CD4-positive, alpha-beta T cell treated with Interleukin-6 at 100 ng/mL for 8 hours (primary cell): ENCODE results near the gene ARF1.

Experiments used
- DNase-seq: peaks from one replicate; pipeline ENCODE4 v3.0.0-alpha.2; 2020; ENCODE audit warnings: mixed read lengths, low spot score

Gene ARF1

DNA sequence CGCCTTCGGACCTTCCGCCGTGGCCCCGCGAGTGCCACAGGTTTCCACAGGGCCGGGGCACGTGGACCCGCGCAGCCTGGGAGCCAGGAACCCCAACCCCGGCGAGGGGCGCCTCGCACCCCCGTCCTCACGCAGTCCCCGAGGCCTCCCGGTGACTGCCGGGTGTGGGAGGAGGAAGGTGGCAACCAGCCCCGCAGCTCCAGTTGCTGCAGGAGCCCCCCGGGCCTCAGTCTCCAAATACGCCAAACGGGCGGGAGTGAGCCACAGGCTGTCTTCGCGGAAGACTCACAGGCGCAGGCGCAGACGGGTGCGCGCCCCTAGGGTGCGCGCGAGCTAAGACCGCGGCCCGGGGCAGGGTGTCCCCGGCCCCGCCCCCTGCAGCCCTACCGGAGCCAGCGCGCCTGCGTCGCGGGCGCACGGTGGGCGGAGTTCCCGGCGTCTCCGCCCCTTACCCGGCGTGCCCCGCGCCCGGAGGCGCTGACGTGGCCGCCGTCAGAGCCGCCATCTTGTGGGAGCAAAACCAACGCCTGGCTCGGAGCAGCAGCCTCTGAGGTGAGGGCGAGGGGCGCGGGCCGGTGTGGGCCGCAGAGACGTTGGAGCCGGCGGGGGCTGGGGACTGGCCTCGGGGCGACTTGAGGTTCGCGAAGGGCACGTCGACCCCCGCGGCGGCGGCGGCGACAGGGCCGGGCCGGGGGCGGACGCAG lies at the start of gene ARF1:
Gene ARF1, plus strand, starts transcription at position 495 of the 704 bp plus-strand sequence. CDS start 14,407 bp downstream, outside the sequence.
- DNase-seq: peak; percentile 91

DNA sequence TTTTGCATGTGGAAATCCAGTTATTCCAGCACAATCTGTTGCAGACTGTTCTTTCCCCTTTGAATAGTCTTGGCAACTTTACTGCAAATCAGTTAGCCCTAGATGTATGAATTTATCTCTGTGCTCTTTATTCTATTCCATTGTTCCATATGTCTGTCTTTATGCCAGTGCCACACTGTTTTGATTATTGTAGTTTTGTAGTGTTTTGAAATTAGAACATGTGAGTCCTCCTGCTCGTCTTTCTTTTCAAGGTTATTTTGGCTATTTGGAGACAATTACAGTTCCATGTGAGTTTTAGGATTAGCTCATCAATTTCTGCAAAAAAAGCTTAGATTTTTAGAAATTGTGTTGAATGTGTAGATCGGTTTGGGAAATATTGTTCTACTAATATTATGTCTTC lies 49.1 kb upstream of the ARF1 start:
- no peak for DNase-seq

DNA sequence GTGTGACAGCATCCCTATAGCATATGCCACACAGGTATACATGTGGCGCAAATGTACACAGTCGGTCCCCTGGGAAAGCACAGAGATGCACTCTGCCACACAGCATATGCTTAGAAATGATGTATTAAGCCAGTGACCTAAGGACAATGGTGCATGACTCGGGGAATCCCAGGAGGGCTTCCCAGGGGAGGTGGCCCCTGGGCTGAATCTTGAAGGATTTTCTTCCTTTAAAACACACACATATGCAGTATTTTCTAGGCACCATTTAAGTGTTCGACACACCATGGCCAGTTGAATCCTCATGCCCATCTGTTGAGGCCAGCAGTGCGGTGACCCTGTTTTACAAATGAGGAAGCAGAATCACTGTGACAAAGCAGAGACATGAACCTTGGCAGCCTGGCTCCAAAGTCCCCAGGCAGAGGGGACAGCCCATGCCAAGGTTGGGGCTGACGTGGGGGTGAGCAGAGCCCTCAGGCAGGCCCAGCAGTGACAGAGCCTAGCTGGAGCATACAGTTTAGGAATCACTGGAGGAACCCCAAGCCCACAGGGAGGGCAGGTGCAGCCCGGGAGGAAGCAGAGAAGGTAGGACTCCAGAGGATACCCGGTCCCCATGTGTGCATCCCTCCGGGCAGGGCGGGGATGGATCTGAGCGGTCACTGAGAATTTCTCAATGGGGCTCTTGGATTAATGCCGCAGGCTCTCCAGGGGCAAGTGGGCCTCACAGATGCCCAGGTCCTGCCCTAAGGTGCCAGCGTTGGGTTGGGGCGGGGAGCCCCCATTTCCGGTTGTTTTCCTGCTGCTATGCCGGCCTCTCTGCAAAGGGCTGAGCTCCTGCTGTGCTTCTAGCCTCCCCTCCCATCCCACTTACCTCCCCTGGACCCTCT lies 47.3 kb upstream of the ARF1 start:
- DNase-seq: no peak

DNA sequence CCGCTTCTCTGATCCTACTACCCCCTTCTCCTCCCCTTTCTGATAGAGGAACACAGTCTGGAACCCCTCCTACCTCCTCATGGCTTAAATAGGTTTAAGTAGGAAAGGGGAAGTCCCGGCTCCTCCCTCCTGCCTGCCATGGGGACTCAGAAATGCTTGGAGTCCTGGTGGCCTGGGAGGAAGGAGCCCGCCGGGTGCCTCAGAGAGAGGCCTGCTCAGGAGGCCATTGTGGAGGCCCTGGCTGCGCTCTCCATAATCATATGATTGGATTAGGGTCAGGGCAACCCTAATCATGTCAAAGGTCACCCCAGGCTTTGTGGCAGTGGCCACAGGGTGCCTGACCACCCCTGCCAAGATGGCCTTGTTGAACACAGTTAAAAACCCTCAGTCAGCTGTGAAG lies 46.7 kb upstream of the ARF1 start:
- DNase-seq: no peak

DNA sequence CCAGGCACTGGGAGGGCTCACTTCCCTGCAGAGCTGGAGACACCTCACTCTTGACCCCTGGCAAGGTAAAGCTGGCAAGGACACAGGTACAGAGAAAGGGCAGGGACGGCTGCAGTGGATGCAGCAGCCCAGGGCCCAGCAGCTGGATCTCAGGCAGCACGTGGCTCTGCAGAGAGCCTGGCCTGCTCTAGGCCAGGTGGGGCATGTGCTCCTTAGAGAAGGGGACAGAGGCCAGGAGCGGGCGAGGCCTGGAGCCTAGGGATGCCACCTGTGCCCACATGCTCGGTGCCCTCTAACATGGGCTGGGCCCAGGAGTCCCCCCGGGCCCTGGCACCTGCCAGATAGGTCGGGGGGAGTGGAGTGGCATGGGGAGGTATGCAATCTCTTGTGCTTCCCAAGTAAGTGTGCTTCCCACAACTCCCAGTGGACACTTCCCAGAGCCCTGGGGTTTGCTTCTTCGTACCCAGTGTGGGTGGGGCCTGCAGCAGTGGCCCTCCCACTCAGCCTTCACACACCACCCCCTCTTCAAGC lies 45.7 kb upstream of the ARF1 start:
- DNase-seq: no peak

DNA sequence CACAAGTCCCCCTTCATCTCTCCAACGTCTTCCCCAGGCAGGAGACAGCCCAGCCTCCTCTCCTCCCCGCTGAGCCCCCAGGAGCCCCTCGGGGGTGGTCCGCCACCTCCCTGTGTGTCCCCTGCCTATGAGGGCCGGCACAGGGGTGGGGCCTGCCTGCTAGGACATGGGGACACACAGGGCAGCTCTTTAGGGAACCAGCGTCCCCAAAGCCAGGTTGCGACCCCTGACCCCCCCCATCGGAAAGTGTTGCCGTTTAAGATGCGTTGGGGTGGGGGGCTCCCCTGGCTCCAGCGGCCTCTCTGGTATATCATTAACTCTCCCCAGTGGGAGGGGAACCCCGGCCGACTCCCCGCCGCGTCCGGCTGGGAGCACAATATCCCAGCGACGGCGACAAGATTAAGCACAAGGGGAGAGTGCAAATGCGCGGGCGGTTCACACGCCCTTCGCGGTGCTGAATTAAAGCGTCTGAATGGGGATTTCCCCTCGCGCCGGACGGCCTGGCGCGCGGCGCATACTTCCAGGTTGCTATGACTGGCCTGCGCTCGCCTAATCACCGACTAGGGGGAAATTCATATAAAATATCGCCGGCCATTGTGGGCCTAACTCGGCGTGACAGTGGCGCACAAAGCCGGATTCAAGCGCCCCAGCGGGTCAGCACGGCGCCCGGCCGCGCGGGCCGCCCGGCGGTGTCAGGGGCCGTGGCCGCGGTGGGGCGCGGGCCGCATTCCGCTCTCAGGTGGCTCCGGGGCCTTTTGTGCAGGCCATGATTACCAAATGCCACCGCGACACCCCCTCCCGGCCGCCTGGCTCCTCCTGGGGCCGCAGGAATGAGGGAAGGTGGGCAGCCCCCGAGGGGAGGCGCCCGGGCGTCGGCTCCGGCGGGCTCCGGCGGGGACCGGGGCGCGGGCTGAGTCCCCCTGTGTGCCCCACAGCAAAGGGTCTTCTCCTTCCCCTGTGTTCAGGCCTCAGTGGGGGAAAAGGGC lies 44.8 kb upstream of the ARF1 start:
- no peak for DNase-seq

DNA sequence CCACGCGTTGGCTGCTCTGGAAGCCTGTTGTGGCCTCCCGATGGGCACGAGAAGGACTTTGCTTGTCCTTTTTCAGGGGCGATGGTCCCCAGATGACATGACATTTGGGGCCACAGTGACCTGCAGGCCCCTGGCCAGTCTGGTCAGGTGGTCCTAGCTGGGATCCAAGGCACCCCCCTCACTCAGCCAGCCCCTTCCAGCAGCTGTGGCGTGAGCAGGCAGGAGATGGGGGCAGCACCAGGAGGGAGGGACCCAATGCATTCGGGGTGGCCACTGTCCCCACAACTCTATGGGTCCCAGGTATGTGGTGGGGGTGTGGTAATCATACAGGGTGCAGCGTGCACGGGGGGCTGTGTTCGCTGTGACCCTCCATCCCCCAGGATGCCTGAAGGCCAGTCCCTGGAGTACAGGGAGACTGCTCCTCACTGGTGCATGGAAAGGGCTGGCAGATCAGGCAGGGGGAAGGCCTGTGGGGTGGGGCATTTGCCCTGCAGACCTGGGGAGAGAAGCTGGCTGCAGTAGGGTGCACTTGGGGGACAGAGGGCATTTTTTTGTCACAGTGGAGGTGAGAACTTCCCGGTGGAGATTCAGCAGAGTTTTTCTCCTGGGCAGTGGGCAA lies 44.0 kb upstream of the ARF1 start:
- DNase-seq: no peak

DNA sequence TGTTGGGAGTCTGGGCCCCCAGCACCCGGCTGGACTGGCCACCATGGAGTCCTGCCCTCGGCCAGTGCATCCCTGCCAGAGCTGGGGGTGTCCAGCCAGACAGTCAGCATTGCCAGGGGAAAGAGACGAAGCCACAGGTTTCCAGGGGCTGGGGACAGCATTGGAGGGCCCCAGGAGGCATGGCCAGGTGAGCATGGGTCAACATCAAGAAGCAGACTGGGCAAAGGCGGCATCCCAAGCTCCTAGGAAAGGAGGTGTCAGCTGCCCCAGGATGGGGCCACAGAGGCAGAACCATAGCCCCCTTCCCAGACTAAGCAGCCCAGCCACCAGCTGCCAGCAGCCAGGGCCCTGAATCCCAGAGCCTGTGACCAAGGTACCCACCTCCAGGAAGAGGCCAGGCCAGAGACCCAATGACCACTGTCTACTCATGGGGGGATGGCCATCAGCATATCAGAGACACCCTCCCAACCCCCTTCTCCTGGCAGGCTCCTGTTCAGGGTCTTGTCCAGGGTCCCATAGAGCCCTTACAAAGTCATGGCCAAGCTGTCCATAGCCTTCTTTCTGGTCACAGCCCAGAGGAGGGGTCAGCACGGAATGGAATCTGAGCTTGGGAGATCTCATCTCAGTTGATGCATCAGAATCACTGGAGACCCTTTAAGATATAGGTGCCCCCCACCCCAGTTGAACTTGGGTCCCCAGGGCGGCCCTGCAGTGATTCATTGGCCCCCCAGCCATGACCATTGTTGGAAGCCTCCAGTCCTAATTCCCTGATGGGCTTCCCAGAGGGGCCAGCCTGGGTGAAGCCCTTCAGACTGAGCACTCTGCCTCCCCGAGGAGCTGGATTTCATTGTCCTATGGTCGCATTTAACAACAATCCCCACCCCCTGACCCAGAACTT lies 43.3 kb upstream of the ARF1 start:
- DNase-seq: no peak

DNA sequence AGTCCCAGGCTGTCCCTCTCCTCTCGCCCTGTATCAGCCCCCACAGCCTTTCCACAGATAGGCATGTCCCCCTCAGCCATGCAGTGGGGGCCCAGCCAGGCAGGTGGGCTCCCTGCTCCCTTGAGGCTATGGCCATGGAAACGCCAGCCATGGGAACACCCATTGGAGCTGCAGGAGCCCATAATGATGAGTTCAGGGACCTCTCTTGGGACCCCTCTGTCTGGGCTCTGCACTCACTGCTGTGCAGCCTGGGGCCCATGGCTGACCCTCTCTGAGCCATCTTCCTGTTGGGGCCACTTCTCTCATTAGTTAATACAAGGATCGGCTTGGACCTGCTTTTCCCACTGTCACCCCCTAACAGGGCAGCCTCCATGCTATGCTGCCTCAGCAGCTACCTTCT lies 42.5 kb upstream of the ARF1 start:
- no peak for DNase-seq

DNA sequence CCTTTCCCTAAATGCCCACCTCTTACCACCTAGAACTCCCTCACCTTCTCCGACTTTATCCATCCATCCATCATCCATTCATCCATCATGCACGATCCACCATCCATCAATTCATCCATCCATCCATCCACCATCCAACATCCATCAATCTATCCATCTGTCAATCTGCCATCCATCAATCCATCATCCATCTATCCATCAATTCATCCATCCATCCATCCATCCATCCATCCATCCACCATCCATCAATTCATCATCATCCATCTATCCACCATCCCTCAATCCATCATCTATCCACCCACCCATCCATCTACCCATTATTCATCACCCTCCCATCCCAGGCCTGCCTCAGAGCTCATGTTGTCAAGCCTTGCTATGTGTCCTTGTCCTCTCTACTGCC lies 41.2 kb upstream of the ARF1 start:
- no peak for DNase-seq

DNA sequence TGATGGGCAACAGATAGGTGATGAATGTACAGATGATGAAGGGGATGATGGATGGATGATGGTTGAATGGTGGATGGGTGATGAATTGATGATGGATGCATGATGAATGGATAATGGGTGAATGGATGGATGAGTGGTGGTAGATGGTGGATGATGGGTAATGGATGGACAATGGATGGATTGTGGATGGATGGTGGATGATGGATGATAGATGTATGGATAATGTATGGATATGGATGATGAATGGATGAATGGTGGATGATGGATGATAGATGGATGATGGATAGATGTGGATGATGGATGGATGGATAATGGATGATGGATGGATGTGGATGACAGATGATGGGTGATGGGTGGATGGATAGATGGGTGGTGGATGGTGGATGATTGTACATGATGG lies 40.0 kb upstream of the ARF1 start:
- DNase-seq: no peak

DNA sequence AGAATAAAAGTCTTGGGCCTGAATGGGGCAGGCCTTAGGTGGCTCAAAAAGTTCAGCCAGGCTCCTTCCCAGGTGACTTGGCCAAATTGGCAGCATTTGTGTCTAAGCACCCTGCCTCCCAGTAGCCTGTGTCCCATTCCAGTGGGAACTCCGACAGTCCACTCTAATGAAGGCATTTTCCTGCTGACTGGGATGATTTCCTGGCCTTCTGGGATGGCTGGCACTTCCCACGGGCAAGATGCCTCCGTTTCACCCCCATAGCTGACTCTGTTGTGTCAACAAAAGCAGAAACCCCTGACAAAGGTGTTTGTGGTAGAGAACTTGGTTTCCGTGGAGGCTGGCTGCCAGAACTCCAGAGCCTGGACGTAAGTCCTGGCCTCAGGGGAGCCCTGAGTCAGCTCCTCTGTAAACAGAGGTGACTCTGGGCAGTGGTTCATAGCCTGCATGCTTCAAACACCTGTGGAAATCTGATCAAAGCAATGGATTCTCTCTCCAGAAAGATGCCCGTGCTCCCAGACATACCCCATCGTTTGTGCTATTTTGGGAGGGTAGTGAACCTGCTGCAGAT lies 39.1 kb upstream of the ARF1 start:
- DNase-seq: no peak

DNA sequence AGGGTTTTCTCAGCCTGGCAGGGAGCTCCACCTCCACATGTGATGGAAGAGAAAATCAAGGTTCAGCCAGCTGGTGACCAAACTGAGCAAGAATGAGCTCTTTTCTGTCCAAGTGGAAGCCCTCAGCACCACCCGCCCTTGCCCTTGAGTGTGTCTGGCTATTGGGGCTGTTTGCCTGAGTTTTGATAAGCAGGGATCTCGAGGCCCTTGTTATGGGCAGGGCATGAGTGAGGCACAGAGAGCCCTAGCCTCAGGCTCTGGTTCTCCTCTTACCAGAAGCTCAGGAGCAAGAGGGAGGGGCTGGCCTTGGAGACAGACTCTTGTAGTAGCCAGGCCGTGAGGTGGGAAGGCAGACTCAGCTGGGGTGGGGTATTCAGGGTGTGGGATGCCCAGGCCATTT lies 37.5 kb upstream of the ARF1 start:
- DNase-seq: no peak

DNA sequence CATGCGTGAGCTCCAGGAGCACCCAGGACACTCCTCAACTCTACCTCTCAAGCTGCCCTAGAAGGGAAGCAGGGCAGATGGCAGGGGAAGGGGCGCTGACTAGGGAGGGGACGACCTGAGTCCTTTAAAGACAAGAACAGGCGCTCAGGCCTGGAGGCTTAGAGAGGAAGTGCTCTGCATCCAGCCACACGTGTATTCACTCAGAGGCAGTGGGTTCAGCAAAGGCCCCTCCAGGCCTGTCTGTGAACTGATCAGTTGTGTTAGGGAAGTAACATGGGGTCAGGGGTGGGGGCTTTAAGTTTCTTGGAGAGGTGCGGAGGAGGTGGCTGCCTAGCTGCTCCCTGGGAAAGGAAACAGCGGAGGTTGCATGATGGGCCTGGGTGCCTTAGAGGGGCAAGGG lies 37.1 kb upstream of the ARF1 start:
- DNase-seq: no peak

DNA sequence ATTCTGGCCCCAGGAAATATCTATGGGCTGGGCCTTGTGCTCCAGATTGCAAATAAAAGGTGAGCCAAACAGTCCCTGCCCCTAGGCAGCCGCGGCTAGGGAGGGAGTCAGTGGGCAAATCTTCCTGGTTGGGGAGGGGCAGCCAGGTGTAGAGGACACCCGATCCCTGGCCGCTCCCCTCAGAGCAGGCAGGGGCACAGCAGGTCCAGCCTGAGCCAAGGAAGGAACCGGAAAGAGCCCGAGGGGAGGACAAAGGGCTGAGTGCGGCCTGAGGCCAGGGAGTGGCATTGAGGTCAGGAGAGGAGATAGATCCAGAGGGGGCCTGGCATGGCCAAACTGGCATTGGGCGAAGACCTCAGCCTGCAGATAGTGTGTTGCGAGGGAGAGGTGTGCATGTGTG lies 36.6 kb upstream of the ARF1 start:
- DNase-seq: no peak

DNA sequence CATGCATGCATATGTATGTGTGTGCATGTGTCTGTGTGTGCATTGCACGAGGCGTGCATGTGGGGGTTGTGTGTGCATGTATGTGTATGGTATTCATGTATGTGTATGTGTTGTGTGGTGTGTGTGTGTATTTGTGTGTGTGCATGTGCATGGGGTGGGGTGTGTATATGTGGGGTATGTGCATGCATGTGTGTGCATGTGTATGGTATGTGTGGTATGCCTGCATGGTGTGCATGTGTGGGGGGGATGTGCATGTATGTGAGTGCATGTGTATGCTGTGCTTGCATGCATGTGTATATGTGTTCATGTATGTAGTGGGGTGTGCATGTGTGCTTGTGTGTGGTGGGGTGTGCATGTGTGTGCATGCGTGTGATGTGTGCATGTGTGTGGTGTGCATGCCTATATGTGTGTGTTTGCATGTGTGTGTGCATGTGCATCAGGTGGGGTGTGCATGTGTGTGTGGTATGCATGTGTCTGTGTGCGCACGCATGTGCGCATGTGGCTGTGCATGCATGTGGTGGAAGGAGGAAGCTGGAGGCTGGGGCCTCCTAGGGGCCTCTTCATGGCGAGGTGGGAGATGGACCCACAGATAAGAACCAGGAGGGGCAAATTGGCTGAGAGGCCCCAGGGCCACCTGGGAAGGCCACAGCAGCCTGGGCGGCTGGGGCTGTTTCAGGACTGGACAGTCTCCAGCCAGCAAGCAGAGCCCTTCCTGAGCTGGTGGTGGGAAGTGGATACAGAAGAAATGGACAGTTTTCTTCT lies 35.9 kb upstream of the ARF1 start:
- no peak for DNase-seq

DNA sequence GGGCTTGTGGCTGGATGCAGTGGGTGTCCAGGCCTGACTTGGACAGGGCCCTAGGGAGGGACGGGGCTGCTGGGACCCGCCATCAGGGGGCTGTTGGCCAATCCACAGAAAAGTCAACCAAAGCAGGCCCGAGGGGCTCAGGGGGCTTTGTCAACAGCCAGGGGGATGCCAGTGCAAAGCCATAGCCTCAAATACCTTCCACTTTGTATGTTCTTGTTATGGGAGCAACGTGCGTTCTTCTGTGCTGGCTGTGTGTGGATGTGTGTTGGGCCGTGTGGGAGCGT lies 35.4 kb upstream of the ARF1 start:
- DNase-seq: no peak

DNA sequence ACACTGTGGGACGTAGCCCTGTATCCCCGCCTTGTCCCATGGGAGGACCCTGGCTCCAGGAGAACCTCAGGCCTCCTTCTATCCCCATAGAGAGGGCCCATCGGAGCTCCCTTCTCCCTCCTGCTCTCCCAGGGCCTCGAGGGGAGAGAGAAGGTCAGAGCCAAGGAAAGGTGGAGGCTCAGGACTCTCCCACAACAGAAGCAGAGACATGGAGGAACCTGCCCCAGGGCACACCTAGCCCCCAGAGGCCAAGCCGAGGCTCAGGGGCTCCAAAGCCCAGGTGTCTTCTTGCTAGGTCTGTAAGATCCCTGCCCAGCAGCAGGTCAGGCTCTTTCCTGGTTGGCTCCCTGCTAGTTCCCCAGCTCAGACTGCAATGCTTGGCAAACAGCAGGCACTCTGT lies 34.4 kb upstream of the ARF1 start:
- no peak for DNase-seq

DNA sequence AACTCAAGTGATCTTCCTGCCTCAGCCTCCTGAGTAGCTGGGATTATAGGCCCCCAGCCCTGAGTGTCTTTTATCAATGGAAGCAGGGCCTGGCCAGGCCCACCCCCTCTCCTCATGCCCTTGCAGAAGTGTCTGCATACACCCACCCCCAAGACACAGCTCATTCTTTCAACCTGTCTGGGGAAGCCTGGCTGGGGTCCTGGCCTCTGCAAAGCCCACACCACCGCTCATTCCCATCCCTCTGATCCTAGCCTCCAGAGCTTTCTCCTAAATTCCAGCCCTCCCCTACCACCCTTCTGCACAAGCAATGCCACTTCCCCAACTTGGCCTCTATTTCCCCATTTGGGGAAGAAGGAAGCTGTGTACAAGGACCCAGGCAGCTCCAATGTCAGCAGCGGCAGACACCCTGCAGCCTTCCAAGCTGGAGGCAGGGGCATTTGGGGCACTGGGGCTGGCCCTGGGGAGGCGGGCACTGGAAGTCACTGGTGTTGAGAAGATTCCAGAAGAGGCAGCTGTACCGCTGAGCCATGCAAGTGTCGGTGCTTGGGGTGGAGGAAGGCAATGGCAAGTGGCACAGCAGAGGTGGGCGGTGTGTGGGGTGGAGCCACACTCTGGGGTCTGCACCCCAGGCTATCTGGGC lies 33.7 kb upstream of the ARF1 start:
- no peak for DNase-seq
